HUES64 (cell line): ENCODE data around the gene SLC35C1.
"Not testable (repeated sequence)": the region's sequence is repeated elsewhere in the genome, so short reads cannot be mapped to it uniquely, and the experiment has no call there.

Source experiments
- H3K27ac ChIP-seq: 2 replicates; pipeline ENCODE4 v1.7.0; 2013; ENCODE audit warnings: low read depth, low read length, inconsistent platforms
- H3K27me3 ChIP-seq: 2 replicates; pipeline ENCODE4 v1.6.1; 2013; ENCODE audit warnings: mild to moderate bottlenecking, low read length; ENCODE audit not compliant: insufficient read depth
- H3K36me3 ChIP-seq: 2 replicates; pipeline ENCODE4 v1.6.1; 2013; ENCODE audit warnings: mild to moderate bottlenecking, low read length; ENCODE audit not compliant: insufficient read depth
- H3K4me1 ChIP-seq: 2 replicates; pipeline ENCODE4 v1.6.1; 2013; ENCODE audit warnings: mild to moderate bottlenecking, low read length, moderate library complexity; ENCODE audit not compliant: insufficient read depth
- H3K4me3 ChIP-seq: 2 replicates; pipeline ENCODE4 v1.5.1; 2013; ENCODE audit warnings: mild to moderate bottlenecking, low read length, moderate library complexity
- H3K9ac ChIP-seq: 2 replicates; pipeline ENCODE4 v1.6.1; 2013; ENCODE audit warnings: mild to moderate bottlenecking, low read depth, low read length
- H3K9me3 ChIP-seq: 2 replicates; pipeline ENCODE4 v1.6.1; 2013; ENCODE audit warnings: low read depth, low read length; ENCODE audit not compliant: insufficient read depth
- WGBS: fragments of 150-250, 120-280 bp; methylation state at CpG from one replicate; pipeline ENCODE4 v1.1.7; 2013; ENCODE audit warnings: missing lambda C conversion rate; 5-methylcytosine and 5-hydroxymethylcytosine counted together

The SLC35C1 gene

DNA sequence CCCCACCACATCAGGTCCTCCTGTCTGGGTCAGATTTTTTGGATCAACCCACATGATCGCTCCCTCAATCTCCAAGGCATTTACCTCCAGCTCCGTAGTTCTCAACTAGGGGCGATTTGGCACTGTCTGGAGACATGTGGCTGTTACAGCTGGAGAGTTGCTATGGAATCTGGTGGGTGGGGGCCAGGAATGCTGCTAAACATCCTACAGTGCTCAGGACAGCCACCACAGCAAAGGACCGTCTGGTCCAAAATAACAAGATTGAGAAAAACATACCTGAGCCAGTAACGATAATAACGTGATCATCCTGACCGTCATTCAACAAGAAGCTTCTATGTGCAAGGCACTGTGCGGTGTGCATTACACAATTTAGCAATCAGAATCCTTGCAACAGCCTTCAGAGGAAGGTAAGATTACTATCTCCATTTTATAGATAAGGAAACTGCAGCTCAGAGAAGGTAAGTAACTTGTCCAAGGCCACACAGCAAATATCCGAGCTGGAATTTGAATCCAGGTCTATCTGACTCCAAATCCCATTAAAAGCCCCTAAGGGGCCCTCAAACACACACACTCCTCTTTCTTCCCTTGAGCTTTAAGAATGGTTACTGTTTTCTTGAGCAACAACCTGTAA is 28.0 kb downstream of the SLC35C1 start:
- Histone ChIP-seq H3K9ac (no peak overlapping the region), H3K36me3 (no peaks in the 10 kb centered on the region), H3K27me3 (peaks cover 4% of the 10 kb centered on the region; the same call in 1 of the 2 replicates), H3K27ac (no peak overlapping the region), H3K4me3 (no peak overlapping the region), H3K9me3 (no peaks in the 10 kb centered on the region), H3K4me1 (no peaks in the 10 kb centered on the region)
- 91% methylated on average over 9 of the region's 9 CpGs for WGBS

DNA sequence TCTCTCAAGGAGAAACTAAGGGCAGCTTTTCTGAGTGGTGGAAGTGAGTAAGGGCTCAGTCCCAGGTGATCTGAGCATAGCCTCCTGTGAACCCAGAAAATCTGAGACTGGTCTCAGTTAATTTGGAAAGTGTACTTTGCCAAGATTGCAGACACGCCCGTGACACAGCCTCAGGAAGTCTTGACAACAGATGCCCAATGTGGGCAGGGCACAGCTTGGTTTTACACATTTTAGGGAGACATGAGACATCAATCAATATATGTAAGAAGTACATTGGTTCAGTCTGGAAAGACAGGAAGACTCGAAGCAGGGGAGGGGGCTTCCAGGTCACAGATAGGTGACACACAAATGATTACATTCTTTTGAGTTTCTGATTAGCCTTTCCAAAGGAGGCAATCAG is 28.8 kb downstream of the SLC35C1 start:
- no peaks in the 10 kb centered on the region for H3K36me3 ChIP-seq
- H3K27ac ChIP-seq = no peak overlapping the region
- no peaks in the 10 kb centered on the region for H3K27me3 ChIP-seq
- H3K4me1 ChIP-seq = no peaks in the 10 kb centered on the region
- no peaks in the 10 kb centered on the region for H3K9me3 ChIP-seq
- WGBS = 91% methylated on average over 3 of the region's 3 CpGs
- H3K4me3 ChIP-seq = no peak overlapping the region
- no peak overlapping the region for H3K9ac ChIP-seq

DNA sequence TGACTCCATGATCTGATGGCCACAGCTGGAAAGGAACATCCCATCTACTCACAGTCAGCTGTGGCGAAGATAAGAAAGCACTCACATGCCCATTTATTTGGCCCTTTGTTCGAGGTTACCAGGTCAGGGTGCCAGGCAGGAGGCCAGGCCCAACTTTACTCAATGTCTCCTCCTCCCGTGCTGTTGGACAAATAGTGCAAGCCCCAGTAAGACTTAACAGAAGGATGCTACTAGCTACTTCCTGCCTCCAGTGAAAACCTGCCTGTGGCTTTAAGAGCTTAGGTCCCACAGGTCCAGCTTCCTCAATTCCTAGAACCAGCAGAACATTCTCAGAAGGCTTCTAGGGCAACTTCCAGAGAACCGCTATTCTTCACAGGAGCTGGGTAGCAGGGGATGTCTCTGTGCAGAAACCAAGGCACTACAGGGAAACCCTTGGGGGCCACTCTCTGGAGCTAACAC is 29.4 kb downstream of the SLC35C1 start:
- no peaks in the 10 kb centered on the region for H3K9me3 ChIP-seq
- H3K36me3 ChIP-seq = no peaks in the 10 kb centered on the region
- H3K4me3 ChIP-seq = no peak overlapping the region
- no peak overlapping the region for H3K27ac ChIP-seq
- WGBS = 87% methylated on average over 4 of the region's 4 CpGs
- no peaks in the 10 kb centered on the region for H3K27me3 ChIP-seq
- no peaks in the 10 kb centered on the region for H3K4me1 ChIP-seq
- H3K9ac ChIP-seq = no peak overlapping the region

DNA sequence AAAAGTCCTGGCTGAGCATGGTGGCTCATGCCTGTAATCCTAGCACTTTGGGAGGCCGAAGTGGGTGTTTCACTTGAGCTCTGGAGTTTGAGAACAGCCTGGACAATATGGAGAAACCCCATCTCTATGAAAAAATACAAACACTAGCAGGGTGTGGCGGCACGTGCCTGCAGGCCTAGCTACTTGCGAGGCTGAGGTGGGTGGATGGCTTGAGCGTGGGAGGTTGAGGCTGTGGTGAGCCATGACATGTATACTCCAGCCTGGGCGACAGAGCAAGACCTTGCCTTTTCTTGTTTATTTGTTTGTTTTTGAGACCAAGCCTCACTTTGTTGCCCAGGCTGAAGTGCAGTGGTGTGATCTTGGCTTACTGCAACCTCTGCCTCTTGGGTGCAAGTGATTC is 34.3 kb downstream of the SLC35C1 start:
- 90% methylated on average over 6 of the region's 6 CpGs for WGBS
- Histone ChIP-seq H3K9ac (no peak overlapping the region), H3K27me3 (no peaks in the 10 kb centered on the region), H3K36me3 (no peaks in the 10 kb centered on the region), H3K9me3 (no peaks in the 10 kb centered on the region), H3K4me1 (no peaks in the 10 kb centered on the region), H3K27ac (no peak overlapping the region), H3K4me3 (no peak overlapping the region)

DNA sequence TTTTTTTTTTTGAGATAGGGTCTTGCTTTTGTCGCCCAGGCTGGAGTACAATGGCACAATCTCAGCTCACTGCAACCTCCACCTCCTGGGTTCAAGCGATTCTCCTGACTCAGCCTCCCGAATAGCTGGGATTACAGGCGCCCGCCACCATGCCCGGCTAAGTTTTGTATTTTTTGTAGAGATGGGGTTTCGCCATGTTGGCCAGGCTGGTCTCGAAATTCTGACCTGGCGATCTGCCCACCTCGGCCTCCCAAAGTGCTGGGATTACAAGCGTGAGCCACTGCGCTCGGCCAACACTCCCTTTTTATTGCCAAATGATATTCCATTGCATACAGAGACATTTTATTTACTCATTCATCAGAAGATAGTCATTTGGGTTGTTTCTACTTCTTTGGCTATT is 35.3 kb downstream of the SLC35C1 start:
- not testable (repeated sequence) for H3K27ac ChIP-seq, H3K36me3 ChIP-seq, H3K9me3 ChIP-seq, H3K27me3 ChIP-seq, H3K9ac ChIP-seq, H3K4me3 ChIP-seq, H3K4me1 ChIP-seq
- 89% methylated on average over 12 of the region's 13 CpGs for WGBS

DNA sequence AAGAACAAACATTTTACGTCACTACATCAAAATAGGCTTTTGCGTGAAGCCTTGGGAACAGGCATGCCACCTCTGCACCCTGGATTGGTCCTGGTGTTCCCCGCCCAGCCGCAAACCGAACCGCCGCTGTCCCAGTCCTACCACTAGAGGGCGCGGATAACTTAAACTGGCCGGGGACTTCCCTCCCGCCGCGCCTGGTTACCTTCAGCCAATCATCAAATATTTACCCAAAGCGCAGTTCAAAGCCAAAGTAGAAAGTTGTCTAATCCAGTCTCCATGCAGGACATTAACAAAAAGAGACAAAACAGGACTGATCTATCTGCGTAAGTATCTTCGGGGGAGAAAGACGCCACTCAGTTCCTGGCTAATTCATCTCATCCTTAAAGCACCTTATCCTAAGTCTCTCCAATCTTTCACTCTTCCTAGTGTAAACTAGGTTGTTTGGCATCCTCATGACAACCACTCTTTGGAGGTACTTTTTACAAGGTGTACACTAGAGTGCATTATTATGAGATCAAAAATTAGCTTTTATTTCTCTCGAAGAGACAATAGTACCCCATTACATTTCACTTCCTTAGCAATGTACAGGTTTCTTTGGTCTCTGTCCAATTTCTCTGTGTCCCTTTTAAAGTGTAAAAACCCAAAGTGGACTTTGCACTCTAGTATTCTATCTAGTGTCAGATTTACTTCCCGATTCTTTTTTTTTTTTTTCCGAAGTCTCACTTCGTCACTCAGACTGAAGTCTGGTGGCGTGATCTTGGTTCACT is 38.4 kb downstream of the SLC35C1 start:
- WGBS = 24% methylated on average over 22 of the region's 22 CpGs
- peaks cover 22% of the 10 kb centered on the region for H3K27me3 ChIP-seq
- H3K4me3 ChIP-seq = no peak overlapping the region
- no peaks in the 10 kb centered on the region for H3K36me3 ChIP-seq
- no peak overlapping the region for H3K9ac ChIP-seq
- no peak overlapping the region for H3K27ac ChIP-seq
- peaks cover 6% of the 10 kb centered on the region; the same call in 1 of the 2 replicates for H3K4me1 ChIP-seq
- H3K9me3 ChIP-seq = no peaks in the 10 kb centered on the region

DNA sequence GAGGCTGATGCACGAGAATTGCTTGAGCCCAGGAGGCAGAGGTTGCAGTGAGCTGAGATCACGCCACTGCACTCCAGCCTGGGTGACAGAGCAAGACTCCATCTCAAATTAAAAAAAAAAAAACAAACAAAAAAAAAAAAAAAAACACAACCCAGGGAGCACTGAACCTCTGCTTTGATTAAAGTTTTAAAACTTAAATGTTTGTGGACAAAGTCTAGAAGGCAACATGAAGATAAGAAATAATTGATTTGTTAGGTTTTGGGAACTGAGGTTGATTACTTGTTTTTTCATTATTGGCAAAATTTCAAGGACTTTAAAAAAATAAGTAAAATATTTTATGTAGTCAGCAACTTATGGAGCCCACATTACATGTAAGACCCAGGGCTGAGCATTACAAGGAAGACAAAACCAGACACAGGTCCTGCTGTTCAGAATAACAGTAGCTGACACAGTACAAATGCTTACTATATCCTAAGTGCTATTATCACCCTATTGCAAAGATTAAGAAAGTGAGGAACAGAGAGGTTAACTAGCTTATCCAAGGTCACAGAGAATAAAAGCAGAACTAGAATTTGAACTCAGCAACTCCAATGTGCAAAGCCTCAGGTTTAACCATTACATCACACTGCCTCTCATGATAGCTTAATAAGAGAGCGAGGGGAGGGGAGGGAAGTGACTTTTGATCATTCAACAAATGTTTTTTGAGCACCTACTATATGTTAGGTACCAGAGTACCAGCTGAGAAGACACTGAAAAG is 40.1 kb downstream of the SLC35C1 start:
- H3K27ac ChIP-seq = no peak overlapping the region
- no peaks in the 10 kb centered on the region for H3K36me3 ChIP-seq
- peaks cover 25% of the 10 kb centered on the region for H3K27me3 ChIP-seq
- no peak overlapping the region for H3K4me3 ChIP-seq
- no peaks in the 10 kb centered on the region for H3K9me3 ChIP-seq
- no peak overlapping the region for H3K9ac ChIP-seq
- WGBS = 66% methylated on average over 2 of the region's 3 CpGs
- peaks cover 10% of the 10 kb centered on the region; the same call in 1 of the 2 replicates for H3K4me1 ChIP-seq

DNA sequence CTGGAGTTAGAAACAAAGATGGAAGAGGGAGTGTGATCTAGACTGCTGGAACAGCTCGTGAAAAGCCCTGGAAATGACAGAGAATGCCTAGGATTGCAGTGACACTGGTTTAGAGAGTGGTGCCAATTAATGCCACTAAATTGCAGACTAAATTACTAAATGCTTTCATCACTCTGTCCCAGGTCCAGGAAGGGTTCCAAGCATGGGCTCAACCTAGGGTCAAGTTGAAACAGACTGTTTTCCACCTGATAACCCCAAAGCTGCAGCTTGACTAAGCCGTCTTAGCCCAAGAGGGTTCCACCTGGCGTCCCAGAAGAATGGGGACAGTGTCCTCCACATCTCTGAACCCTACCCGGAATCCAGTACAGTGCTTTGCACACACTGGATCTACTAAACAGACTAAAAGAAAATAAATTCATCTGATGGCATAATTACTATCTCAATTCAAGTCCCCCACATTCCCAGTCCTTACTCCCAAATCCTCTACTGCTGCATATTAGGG is 41.3 kb downstream of the SLC35C1 start:
- no peak overlapping the region for H3K9ac ChIP-seq
- H3K27ac ChIP-seq = no peak overlapping the region
- H3K4me3 ChIP-seq = no peak overlapping the region
- WGBS = 67% methylated on average over 4 of the region's 4 CpGs
- H3K9me3 ChIP-seq = no peaks in the 10 kb centered on the region
- no peaks in the 10 kb centered on the region for H3K36me3 ChIP-seq
- peaks cover 10% of the 10 kb centered on the region; the same call in 1 of the 2 replicates for H3K4me1 ChIP-seq
- peaks cover 25% of the 10 kb centered on the region for H3K27me3 ChIP-seq

DNA sequence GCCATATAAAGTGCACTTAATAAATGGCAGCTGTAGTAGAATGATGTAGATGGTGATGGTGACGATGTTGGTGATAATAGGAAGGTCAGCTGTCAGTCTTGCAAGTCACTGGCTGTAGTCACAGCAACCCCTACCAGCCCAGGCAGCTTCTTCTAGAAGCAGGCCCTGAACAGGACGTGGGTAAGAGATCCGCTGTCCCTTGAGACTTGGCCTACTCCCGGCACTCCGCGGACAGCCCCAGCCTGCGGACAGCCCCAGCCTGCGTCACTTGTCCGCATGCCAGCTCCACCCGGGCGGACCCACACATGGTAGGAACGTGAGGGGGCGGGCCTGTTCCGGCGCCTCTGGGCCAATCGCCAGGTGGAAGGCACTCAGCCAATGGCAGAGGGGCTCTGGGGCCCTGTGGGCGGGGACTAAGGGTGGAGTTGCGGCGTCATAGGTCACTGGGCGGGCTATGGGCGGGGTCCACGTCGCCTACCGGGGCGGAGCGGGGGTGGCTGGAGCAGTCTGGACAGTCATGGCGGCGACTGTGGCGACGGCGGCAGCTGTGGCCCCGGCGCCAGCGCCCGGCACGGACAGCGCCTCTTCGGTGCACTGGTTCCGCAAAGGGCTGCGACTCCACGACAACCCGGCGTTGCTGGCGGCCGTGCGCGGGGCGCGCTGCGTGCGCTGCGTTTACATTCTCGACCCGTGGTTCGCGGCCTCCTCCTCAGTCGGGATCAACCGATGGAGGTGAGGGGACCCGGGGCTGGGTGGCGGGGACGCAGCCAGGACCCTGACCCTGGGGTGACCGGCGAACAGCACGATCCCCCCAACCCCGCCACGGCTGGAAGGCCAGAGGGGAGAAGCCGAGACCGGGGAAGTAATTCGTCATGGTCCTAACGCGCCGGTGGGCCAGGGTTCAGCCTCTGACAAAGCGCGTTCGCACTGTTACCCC is 42.3 kb downstream of the SLC35C1 start, which contains the start of gene CRY2:
CRY2 (plus strand) TSS at position 502 of the 937 bp plus-strand sequence; CDS start at position 518, 16 bp downstream.
- under 1% methylated on average over 75 of the region's 75 CpGs for WGBS
- no peaks in the 10 kb centered on the region for H3K9me3 ChIP-seq

DNA sequence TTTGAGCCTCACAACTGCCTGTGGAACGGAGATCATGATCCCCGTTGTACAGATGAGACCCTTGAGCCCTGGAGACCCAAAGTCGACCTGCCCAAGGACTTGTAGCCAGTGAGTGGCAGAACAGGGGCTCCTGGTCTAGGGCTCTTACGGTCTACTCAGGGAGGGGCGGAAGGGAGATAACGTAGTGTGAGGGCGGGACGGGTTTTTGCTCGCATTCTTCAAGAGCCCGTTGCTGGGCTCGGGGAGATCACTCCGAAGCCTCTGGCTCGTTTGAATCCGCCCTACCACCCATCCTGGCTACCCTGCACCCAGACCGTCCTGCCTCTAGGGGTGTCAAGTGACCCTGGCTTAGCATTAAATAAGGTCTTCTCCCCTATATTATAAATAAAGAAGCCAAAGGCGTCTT is 43.0 kb downstream of the SLC35C1 start:
- no peaks in the 10 kb centered on the region for H3K9me3 ChIP-seq
- WGBS = 2% methylated on average over 16 of the region's 16 CpGs
- H3K27me3 ChIP-seq = peaks cover 25% of the 10 kb centered on the region
- H3K27ac ChIP-seq = peak overlapping the region; percentile 36; the same call in 1 of the 2 replicates
- H3K4me1 ChIP-seq = peaks cover 18% of the 10 kb centered on the region
- H3K4me3 ChIP-seq = peak overlapping the region; percentile 98
- peak overlapping the region; percentile 85 for H3K9ac ChIP-seq
- no peaks in the 10 kb centered on the region for H3K36me3 ChIP-seq

More for the DNA sequence above, 42.3 kb downstream of the SLC35C1 start, which contains the start of gene CRY2:
- Histone ChIP-seq H3K27me3 (peaks cover 25% of the 10 kb centered on the region), H3K4me3 (peak within 1 kb of the TSS; percentile 98), H3K36me3 (no peaks in the 10 kb centered on the region), H3K9ac (peak within 1 kb of the TSS; percentile 85), H3K27ac (peak within 1 kb of the TSS; percentile 36; the same call in 1 of the 2 replicates), H3K4me1 (peaks cover 12% of the 10 kb centered on the region)
